C4-2B (cell line): Measurements from ENCODE around the gene AR.

Experiments used
- CTCF ChIP-seq: fragments of 450-650 bp; conservative IDR thresholded peaks from 2 replicates; pipeline ENCODE4 v1.5.1; 2017; ENCODE audit warnings: mild to moderate bottlenecking
- ZFX ChIP-seq: fragments of 450-650 bp; IDR thresholded peaks from 2 replicates; pipeline ENCODE4 v1.6.1; 2017

- TF ChIP-seq CTCF (no peak), ZFX (no peak)
Measured at GRCh38 chrX:67684136-67684535, 140.3 kb downstream of the AR start.
